Upper lobe of left lung (tissue), 4 donors: ENCODE results near the gene FBXW11.

Experiments used
- POLR2AphosphoS5 ChIP-seq, 2 donors: sonication (generic); formaldehyde crosslinking; IDR thresholded peaks; one replicate each; pipeline ENCODE4 v1.5.1; 2017; ENCODE audit warnings: antibody characterized with exemption in 2 of 2
- TF ChIP-seq, protein P1 (sequence below), 6 experiments: fragments of 450-650 bp in 4 of 6; fragments of 200-600 bp in 2 of 6; sonication (generic) in 2 of 6; IDR thresholded peaks; one replicate each; pipeline ENCODE4 v1.5.1; 2016 to 2019; ENCODE audit warnings: antibody characterized with exemption in 6 of 6

- no peak for TF ChIP-seq POLR2AphosphoS5 (IDR thresholded peaks at IDR 0.05)
- TF ChIP-seq, protein P1, sequence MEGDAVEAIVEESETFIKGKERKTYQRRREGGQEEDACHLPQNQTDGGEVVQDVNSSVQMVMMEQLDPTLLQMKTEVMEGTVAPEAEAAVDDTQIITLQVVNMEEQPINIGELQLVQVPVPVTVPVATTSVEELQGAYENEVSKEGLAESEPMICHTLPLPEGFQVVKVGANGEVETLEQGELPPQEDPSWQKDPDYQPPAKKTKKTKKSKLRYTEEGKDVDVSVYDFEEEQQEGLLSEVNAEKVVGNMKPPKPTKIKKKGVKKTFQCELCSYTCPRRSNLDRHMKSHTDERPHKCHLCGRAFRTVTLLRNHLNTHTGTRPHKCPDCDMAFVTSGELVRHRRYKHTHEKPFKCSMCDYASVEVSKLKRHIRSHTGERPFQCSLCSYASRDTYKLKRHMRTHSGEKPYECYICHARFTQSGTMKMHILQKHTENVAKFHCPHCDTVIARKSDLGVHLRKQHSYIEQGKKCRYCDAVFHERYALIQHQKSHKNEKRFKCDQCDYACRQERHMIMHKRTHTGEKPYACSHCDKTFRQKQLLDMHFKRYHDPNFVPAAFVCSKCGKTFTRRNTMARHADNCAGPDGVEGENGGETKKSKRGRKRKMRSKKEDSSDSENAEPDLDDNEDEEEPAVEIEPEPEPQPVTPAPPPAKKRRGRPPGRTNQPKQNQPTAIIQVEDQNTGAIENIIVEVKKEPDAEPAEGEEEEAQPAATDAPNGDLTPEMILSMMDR (IDR thresholded peaks at IDR 0.05), result no peak
Measured at GRCh38 chr5:171992813-171993212, 13.6 kb downstream of the FBXW11 start.
